PFSK-1 (cell line): ENCODE measurements around the gene UQCRC2.

Experiments
- FOXP2 ChIP-seq: optimal IDR thresholded peaks from 2 replicates; pipeline ENCODE3; 2011; ENCODE audit warnings: borderline replicate concordance, control low read depth, inconsistent platforms; ENCODE audit not compliant: insufficient read depth; ENCODE audit errors: extremely low read length, extremely low read depth
- POLR2AphosphoS5 ChIP-seq: IDR thresholded peaks from 2 replicates; pipeline ENCODE4 v1.6.1; 2012; ENCODE audit warnings: low read depth, mild to moderate bottlenecking, control low read depth, low read length, moderate library complexity
- REST ChIP-seq, 2 experiments: IDR thresholded peaks; 2 replicates each; pipeline versions ENCODE4 v1.6.1 to v1.8.0; 2011 to 2012; ENCODE audit warnings: low read depth in 2 of 2, low read length in 2 of 2, control low read depth in 1 of 2, inconsistent platforms in 1 of 2, mild to moderate bottlenecking in 1 of 2, moderate library complexity in 1 of 2; ENCODE audit not compliant: insufficient read depth in 1 of 2
- SIN3A ChIP-seq: IDR thresholded peaks from 2 replicates; pipeline ENCODE4 v1.6.1; 2012; ENCODE audit warnings: mild to moderate bottlenecking, low read length, moderate library complexity, borderline replicate concordance; ENCODE audit not compliant: insufficient read depth
- TAF1 ChIP-seq: IDR thresholded peaks from 2 replicates; pipeline ENCODE4 v1.6.1; 2012; ENCODE audit warnings: low read length, control low read depth, borderline replicate concordance; ENCODE audit not compliant: insufficient read depth

- no peak for TF ChIP-seq TAF1
- TF ChIP-seq REST (IDR thresholded peaks at IDR 0.05; ENCODE audit: insufficient read depth in 1 of 2, low read depth in 2 of 2, low read length in 2 of 2): no peak
- TF ChIP-seq FOXP2: no peak
- no peak for TF ChIP-seq POLR2AphosphoS5
- no peak for TF ChIP-seq SIN3A
Observed at GRCh38 chr16:22003195-22003594, 50.0 kb downstream of the UQCRC2 start.
